Smooth muscle cell (in vitro differentiated cells): ENCODE data around the gene C9orf78. TPM values are rescaled to one million over a fixed set of nuclear protein-coding genes. Genes with fewer than 3 reads are reported as not detected.

Source experiments
- DNase-seq: peaks from one replicate; lab custom pipeline; 2025; ENCODE audit not compliant: unreplicated experiment; lab: John Stamatoyannopoulos, UW
- H2AFZ ChIP-seq: fragments of 200-600 bp; sonication (generic); 2 replicates; pipeline ENCODE4 v1.6.0; 2016; ENCODE audit warnings: antibody characterized with exemption, low read depth, mild to moderate bottlenecking
- H3F3A ChIP-seq: fragments of 200-600 bp; sonication (generic); 2 replicates; pipeline ENCODE4 v1.6.0; 2017; ENCODE audit warnings: antibody characterized with exemption, low read depth
- H3K27ac ChIP-seq: fragments of 200-600 bp; sonication (generic); 2 replicates; pipeline ENCODE4 v1.5.1; 2016; ENCODE audit warnings: low read depth, mild to moderate bottlenecking
- H3K27me3 ChIP-seq: fragments of 200-600 bp; sonication (generic); 2 replicates; pipeline ENCODE4 v1.6.1; 2016; ENCODE audit warnings: low read depth, mild to moderate bottlenecking
- H3K36me3 ChIP-seq: fragments of 200-600 bp; sonication (generic); 2 replicates; pipeline ENCODE4 v1.5.1; 2016; ENCODE audit warnings: low read depth
- H3K4me1 ChIP-seq: fragments of 200-600 bp; sonication (generic); 2 replicates; pipeline ENCODE4 v1.5.1; 2016; ENCODE audit warnings: low read depth
- H3K4me2 ChIP-seq: fragments of 200-600 bp; sonication (generic); 2 replicates; pipeline ENCODE4 v1.6.0; 2016; ENCODE audit warnings: mild to moderate bottlenecking
- H3K4me3 ChIP-seq: fragments of 200-600 bp; sonication (generic); 2 replicates; pipeline ENCODE4 v1.5.1; 2016; ENCODE audit warnings: mild to moderate bottlenecking
- H3K79me2 ChIP-seq: fragments of 200-600 bp; sonication (generic); 2 replicates; pipeline ENCODE4 v1.6.0; 2016; ENCODE audit warnings: low read depth, mild to moderate bottlenecking
- H3K9ac ChIP-seq: fragments of 200-600 bp; sonication (generic); 2 replicates; pipeline ENCODE4 v1.6.0; 2016; ENCODE audit warnings: low read depth
- H3K9me3 ChIP-seq: fragments of 200-600 bp; sonication (generic); replicated peaks from 2 replicates; pipeline ENCODE4 v1.5.1; 2016; ENCODE audit warnings: low read depth
- H4K20me1 ChIP-seq: fragments of 200-600 bp; sonication (generic); 2 replicates; pipeline ENCODE4 v1.6.0; 2016; ENCODE audit warnings: low read depth
- CTCF ChIP-seq: fragments of 200-600 bp; sonication (generic); IDR thresholded peaks from 2 replicates; pipeline ENCODE4 v1.5.1; 2017; ENCODE audit warnings: borderline replicate concordance, mild to moderate bottlenecking, antibody characterized with exemption; ENCODE audit not compliant: insufficient read depth, poor library complexity, severe bottlenecking
- WGBS: methylation state at CpG from one replicate; pipeline ENCODE4 v1.1.7; 2016; ENCODE audit warnings: low lambda C conversion rate; 5-methylcytosine and 5-hydroxymethylcytosine counted together
- polyA plus RNA-seq: library from polyadenylated mRNA; unstranded; fragments of >200 nt; fragmentation: Nextera tagmentation; extraction: Ambion mirVana; gene quantifications from 2 replicates; pipeline ENCODE4 v1.2.1, GENCODE V29; 2016
- total RNA-seq: library from RNA; depleted of rRNA; stranded (reverse); fragments of >200 nt; gene quantifications from 2 replicates; pipeline ENCODE4 v1.2.3, GENCODE V29; 2014

Gene C9orf78
- total and polyA plus RNA-seq, 2 experiments from 2014 or later: 38.0 to 53.8 TPM

GRCh38 chr9:129864991-129865647 is 30.0 kb upstream of the C9orf78 start:
- Histone ChIP-seq H3K4me2 (no peak overlapping the region), H3K9ac (no peak overlapping the region), H4K20me1 (no peaks in the 10 kb centered on the region), H3K27me3 (no peaks in the 10 kb centered on the region), H3K4me3 (no peak overlapping the region), H3K36me3 (no peaks in the 10 kb centered on the region), H3K9me3 (no peaks in the 10 kb centered on the region), H3K79me2 (no peaks in the 10 kb centered on the region), H3K27ac (no peak overlapping the region), H3F3A (no peaks in the 10 kb centered on the region), H3K4me1 (no peaks in the 10 kb centered on the region), H2AFZ (no peak overlapping the region)
- no peak for TF ChIP-seq CTCF
- WGBS: 67% methylated on average over 11 of the region's 11 CpGs
- no peak for DNase-seq

GRCh38 chr9:129863059-129863690 is 28.1 kb upstream of the C9orf78 start:
- no peaks in the 10 kb centered on the region for H3K79me2 ChIP-seq
- DNase-seq: no peak
- H3K4me1 ChIP-seq: no peaks in the 10 kb centered on the region
- H4K20me1 ChIP-seq: no peaks in the 10 kb centered on the region
- TF ChIP-seq CTCF: no peak
- WGBS: 69% methylated on average over 14 of the region's 14 CpGs
- no peak overlapping the region for H2AFZ ChIP-seq
- no peak overlapping the region for H3K27ac ChIP-seq
- no peak overlapping the region for H3K4me2 ChIP-seq
- H3K9ac ChIP-seq: no peak overlapping the region
- H3K36me3 ChIP-seq: no peaks in the 10 kb centered on the region
- no peak overlapping the region for H3K4me3 ChIP-seq
- H3K27me3 ChIP-seq: no peaks in the 10 kb centered on the region
- no peaks in the 10 kb centered on the region for H3F3A ChIP-seq
- no peaks in the 10 kb centered on the region for H3K9me3 ChIP-seq

- Histone ChIP-seq H3K27me3 (no peaks in the 10 kb centered on the region), H3K79me2 (no peaks in the 10 kb centered on the region), H3F3A (no peaks in the 10 kb centered on the region), H3K27ac (no peak overlapping the region), H3K36me3 (no peaks in the 10 kb centered on the region), H2AFZ (no peak overlapping the region), H3K9me3 (no peaks in the 10 kb centered on the region), H3K9ac (no peak overlapping the region), H3K4me1 (no peaks in the 10 kb centered on the region), H3K4me2 (no peak overlapping the region), H3K4me3 (no peak overlapping the region), H4K20me1 (no peaks in the 10 kb centered on the region)
- 89% methylated on average over 12 of the region's 12 CpGs for WGBS
- no peak for DNase-seq
- no peak for TF ChIP-seq CTCF
These were observed 26.4 kb upstream of the C9orf78 start for GRCh38 chr9:129861447-129861827.
